SIG-M5 treated with dmso at 0.1 percent for 504 hours (cell line): ENCODE data around the gene AKIP1.
"Not testable (repeated sequence)": the region's sequence is repeated elsewhere in the genome, so short reads cannot be mapped to it uniquely, and the experiment has no call there.

Experiments
- DNase-seq: peaks from one replicate; lab custom pipeline; 2025; ENCODE audit not compliant: unreplicated experiment; lab: John Stamatoyannopoulos, UW

AKIP1 gene, protein sequence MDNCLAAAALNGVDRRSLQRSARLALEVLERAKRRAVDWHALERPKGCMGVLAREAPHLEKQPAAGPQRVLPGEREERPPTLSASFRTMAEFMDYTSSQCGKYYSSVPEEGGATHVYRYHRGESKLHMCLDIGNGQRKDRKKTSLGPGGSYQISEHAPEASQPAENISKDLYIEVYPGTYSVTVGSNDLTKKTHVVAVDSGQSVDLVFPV

DNA sequence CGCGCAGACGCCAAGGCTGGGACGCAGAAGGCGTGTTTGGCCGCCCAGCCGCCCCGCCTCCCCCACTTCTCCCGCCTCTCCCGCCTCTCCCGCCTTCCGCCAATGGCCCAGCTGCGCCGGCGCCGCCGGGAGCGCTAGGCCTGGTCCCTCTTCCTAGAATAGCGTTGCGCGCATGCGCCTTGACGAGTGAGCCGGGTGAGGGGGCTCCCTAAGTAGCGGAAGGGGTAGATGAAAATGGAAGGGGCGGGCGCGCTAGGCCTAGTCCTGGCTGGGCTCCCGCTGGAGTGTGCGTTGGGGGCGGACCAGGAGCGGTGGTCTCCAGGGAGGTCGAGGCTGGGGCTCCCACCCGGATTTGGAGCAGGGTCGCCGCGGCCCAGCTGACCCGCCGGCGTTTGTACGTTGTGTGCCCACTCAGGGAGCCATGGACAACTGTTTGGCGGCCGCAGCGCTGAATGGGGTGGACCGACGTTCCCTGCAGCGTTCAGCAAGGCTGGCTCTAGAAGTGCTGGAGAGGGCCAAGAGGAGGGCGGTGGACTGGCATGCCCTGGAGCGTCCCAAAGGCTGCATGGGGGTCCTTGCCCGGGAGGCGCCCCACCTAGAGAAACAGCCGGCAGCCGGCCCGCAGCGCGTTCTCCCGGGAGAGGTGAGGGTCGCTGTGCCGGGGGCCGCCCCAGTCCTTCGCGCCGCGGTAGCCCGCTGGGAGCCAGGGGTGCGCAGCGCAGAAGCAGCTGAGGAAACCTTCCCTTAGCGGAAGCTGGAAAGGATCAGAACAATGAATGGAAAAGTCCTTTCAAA is at the start of gene AKIP1:
AKIP1 (plus strand) TSS at position 161 of the 795 bp plus-strand sequence; CDS start at position 422, 261 bp downstream.
- DNase-seq, result peak; percentile 88

GRCh38 chr11:8863838-8864237 is 47.2 kb upstream of the AKIP1 start:
- no peak for DNase-seq

- no peak for DNase-seq
Measured at GRCh38 chr11:8865304-8865703, 45.7 kb upstream of the AKIP1 start.

GRCh38 chr11:8867035-8867434 is 44.0 kb upstream of the AKIP1 start:
- no peak for DNase-seq

GRCh38 chr11:8867931-8868631 is 42.9 kb upstream of the AKIP1 start:
- DNase-seq, result no peak

- DNase-seq, result no peak
Measured at GRCh38 chr11:8870411-8871170, 40.4 kb upstream of the AKIP1 start.

GRCh38 chr11:8871171-8871775 is 39.7 kb upstream of the AKIP1 start:
- DNase-seq, result no peak

DNA sequence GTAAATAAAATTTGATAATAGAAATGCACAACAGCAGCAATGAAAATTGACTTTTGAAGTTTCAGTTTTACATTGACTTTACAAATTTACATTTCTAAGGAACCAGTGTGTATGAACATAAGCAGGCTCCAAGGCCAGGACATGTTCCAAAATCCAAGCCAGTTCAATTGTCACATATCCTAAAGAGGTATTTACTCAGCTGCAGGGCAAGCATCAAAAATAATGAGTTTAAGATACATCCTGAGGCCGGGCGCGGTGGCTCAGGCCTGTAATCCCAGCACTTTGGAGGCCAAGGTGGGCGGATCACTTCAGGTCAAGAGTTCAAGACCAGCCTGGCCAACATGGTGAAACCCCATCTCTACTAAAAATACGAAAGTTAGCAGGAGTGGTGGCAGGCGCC is 39.0 kb upstream of the AKIP1 start:
- no peak for DNase-seq

GRCh38 chr11:8873741-8874405 is 37.1 kb upstream of the AKIP1 start:
- DNase-seq, result no peak

- no peak for DNase-seq
Measured at GRCh38 chr11:8878771-8879170, 32.2 kb upstream of the AKIP1 start.

- DNase-seq, result not testable (repeated sequence)
Measured at GRCh38 chr11:8881585-8881984, 29.4 kb upstream of the AKIP1 start.

DNA sequence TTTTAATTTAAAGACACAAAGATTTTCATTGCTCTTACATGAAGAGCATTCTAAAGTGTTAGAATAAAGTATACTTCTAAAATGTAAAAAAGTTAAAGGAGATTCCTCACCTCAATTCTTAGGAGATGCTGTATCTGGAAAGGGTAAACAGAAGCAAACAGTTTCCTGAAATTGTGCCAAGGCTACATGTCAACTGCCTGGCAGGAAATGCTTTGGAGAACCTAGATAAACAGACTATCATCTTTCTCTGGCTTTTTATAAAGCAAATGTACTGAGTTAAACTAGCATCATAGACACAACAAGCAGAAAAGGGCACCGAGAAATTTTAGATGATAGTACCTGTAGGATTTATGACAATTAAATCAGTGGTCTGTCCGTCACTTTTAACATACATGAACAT is 24.7 kb upstream of the AKIP1 start:
- DNase-seq, result no peak

GRCh38 chr11:8891185-8891584 is 19.8 kb upstream of the AKIP1 start:
- not testable (repeated sequence) for DNase-seq

DNA sequence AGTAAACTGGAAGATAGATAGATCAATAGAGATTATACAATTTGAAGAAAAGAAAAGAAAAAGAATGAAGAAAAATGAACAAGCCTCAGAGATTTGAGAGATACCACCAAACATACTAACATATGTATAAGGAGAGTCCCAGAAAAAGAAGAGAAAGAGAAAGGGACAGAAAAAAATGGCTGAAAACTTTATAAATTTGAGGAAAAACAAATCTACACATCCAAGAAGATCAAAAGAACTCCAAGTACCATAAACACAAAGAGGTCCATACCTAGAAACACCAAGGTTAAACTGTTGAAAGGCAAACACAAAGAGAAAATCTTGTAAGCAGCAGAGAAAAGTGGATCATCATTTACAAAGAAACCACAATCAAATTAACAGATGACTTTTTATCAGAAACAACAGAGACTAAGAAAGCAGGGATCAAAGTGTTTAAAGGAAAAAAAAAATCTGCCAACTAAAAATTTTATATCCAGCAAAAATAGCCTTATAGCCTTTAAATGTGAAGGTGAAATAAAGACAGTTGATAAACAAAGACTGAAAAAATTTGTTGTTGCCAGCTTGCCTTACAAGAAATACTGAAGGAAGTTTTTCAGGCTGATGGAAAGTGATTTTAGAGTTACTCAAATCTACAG is 11.8 kb upstream of the AKIP1 start:
- DNase-seq, result no peak

- DNase-seq, result no peak
Measured at GRCh38 chr11:8905528-8906165, 5.3 kb upstream of the AKIP1 start.

DNA sequence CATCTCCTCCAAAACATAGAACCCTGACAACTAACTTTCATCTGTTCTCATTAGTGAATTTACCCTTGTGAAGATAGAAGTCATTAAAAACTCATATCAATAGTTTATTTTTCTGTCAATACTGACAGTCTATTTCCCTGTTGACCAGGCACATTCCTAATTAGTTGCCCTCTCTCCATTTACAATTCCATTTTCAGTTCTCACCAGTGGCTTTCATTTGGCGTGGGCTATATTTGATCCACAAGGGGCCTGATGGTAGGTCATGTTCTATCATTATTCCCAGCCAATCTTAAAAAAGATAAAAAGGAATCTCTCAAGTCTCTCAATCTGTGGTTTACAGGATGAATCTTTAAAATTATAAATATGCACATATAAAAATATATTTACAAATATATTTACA is 3.9 kb upstream of the AKIP1 start:
- no peak for DNase-seq

- peak; percentile 12 for DNase-seq
Measured at GRCh38 chr11:8908099-8908498, 2.9 kb upstream of the AKIP1 start.

DNA sequence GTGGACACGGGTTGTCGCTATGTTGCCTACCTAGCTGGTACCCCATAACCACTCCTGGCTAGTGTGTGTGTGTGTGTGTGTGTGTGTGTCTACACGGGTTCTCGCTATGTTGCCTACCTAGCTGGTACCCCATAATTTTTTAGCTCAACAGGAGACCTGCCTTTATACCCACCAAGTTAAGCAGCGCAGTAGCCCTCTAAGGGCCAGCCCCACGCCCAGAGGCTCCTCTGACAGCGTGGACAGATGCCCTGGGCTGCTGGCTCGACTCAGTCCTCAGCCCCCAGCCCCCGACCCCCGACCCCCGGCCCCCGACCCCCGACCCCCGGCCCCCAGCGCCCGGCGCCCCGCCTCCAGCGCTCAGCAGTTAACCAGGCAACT is 351 bp upstream of the AKIP1 start:
- DNase-seq, result no peak

GRCh38 chr11:8913961-8914660 is 3.1 kb downstream of the AKIP1 start:
- peak; percentile 70 for DNase-seq
